HG03039 (cell line): ENCODE results near the gene SEMA3D.
A peak's percentile ranks its signal among the peaks of the same experiment; 100 is the strongest.

Source experiments
- ATAC-seq: cut with Tn5 transposase; IDR thresholded peaks from one replicate; pipeline ENCODE4 v1.9.1; 2021; ENCODE audit warnings: mild to moderate bottlenecking, moderate library complexity; ENCODE audit not compliant: unreplicated experiment

Gene SEMA3D

GRCh38 chr7:85186521-85187241, at the start of gene SEMA3D:
Gene SEMA3D, minus strand, starts transcription at chr7:85187056. Its CDS starts 65,165 bp downstream, at chr7:85121891.
- peak; percentile 91 for ATAC-seq

DNA sequence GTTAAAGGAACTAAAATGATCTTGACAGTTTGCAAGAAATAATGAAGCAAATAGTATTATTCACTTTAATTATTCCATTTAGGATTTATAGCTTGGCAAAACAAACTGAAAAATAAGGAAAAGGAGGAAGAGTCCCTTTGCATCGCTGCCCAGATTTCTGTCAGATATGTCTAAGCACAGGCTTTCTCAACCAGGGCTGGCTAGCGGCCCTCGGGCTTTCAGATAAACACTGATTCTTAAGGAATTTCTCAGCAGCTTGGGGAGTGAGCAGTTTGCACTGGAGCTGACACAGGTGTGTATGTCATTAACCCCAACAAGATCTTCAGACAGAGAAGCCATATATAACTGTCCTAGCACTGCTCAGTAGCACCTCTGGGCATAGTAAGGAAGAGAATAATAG, 47.9 kb upstream of the SEMA3D start:
- ATAC-seq, result no peak

GRCh38 chr7:85232068-85232467, 45.2 kb upstream of the SEMA3D start:
- no peak for ATAC-seq

- no peak for ATAC-seq
Observed at GRCh38 chr7:85230623-85231022, 43.8 kb upstream of the SEMA3D start.

DNA sequence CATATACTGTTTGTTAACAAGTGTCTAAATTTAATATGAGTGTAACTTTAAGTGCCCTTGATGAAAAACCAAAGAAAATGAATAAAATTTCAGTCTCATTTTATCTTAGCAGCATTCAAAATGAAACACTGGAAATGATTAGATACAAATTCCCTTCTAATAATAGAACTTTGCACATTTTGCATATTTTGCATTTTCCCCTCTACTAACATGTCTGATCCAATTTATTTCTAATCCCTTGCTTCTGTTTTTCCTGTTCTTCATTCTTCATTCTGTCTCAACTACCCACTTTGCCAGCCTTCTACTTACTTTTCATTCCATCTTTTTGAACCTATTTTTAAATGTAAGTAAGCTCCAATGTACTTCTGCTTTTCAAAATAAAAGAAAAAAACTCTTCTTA, 42.7 kb upstream of the SEMA3D start:
- ATAC-seq, result no peak

DNA sequence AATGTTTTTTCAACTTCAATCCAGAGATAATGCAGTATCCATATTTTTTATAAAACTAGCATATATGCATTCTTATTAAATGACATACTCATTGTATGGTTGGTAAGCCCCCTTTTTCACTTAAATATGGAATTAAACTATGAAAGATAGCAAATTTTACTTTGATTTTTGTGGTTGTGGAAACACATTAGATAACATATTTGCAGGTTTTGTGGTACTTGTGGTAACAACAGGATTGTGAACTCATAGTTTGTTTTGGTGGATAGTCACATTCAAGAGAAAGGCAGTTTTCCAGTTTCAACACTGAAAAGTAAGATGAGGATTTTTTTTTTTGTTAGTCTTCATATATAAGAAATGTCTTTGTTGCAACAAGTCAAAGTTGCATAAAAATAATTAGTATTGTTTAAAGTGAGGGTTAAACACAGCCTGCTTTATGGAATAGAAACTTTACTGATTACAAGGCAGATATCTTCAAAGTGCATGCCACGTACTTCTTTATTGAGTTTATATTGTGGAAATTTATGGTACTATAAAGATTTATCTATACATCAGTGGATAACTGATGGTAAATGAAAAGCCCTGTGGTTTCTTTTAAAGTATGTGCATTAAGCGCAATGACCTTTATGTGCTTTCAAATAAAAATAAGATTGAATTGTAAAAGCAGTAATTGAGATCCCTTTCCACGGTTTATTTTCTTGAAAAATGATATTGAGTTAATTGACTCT, 39.7 kb upstream of the SEMA3D start:
- ATAC-seq, result no peak

- ATAC-seq, result no peak
Observed at GRCh38 chr7:85224171-85224570, 37.3 kb upstream of the SEMA3D start.

- ATAC-seq, result no peak
Observed at GRCh38 chr7:85222522-85222921, 35.7 kb upstream of the SEMA3D start.

- ATAC-seq, result no peak
Observed at GRCh38 chr7:85221796-85222195, 34.9 kb upstream of the SEMA3D start.

DNA sequence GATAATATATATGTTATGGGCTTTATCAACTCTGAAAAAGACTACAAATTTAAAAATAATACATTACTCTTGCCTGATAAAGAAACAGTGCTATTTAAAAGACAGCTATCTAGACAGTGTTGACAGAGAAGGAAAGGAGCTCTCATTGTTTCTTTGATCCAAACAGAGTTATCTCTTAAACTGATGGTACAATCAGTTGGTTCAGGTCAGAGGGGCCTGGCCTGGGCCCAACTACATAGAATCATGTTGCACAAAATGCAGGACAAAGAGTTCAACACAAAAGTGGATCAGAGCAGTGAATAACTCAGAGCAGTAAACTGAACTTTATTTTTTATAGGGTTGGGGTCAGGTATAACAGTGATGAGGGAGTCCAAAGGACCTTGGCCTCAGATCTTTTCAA, 33.8 kb upstream of the SEMA3D start:
- no peak for ATAC-seq

DNA sequence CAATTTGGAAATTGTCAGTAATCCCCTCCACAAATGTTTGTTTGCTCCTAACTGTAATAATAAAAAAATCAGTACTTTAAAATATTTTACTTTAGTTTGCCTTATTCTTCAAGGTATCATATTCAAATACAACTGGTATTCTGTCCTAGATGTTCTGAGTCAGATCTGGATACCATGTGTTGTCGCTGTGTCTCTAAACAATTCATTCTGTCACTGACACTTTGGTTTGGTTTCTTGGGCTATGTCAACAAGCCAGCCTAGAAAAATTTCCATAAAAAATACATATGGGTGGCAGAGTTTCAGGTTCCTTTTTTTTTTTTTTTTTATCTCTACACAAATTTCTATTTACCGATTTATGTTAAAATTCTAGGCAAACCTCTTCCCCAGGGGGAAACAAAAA, 33.2 kb upstream of the SEMA3D start:
- ATAC-seq, result no peak

DNA sequence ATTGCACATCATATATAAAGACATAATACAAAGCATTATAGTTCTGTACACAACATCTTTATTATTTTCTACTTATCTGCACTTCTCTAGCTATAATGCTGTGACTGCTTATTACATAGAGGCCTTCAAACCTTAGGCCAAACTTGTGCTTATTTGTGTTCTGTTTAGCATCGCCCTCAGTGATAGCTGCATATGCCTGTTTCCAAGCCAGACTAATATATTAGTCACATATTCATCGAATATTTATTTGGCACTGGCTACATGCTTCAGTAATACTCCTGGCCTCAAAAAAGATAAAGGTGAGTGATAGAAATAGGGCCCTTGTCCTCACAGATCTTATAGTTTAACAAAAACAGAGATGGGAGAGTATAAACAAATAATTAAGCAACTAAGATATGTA, 30.2 kb upstream of the SEMA3D start:
- ATAC-seq, result no peak

GRCh38 chr7:85215098-85215497, 28.2 kb upstream of the SEMA3D start:
- peak; percentile 96 for ATAC-seq

DNA sequence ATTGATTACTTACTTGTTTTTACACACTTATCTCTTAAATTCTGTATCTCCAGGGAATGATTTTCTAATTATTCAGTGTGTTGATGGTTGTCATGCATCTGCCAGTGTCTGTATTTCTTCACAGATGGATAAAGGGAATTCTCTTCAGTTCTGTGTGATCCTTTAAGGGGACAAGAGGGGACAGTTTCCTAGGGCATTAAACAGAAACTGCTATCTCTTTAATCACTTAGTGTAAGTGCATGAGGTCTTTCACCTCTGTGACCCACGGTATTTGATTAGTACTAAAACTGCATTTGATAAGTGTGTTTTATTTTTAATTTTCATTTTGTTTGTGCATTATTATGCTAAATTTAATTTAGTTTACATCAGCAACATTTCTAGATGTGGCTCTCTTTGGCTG, 26.6 kb upstream of the SEMA3D start:
- ATAC-seq, result no peak

DNA sequence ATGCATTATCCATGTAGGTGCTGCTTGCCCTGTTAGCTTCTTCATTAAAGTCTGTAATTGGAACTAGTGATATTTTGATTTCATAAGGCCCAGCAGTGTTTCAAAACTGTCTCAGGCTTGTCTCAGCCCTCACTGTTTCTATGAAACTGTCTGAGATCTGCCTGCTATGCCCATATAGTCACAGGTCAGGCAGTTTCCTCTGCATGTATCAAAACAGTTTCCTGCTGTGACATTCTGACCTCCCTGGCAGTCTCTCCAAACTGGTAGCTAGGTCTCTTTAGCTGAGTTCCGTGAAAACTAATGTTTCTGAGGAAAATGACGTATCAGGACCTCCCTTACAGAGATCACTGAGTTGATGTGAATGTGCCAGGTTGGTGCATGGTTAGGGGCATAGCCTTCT, 18.9 kb upstream of the SEMA3D start:
- no peak for ATAC-seq

DNA sequence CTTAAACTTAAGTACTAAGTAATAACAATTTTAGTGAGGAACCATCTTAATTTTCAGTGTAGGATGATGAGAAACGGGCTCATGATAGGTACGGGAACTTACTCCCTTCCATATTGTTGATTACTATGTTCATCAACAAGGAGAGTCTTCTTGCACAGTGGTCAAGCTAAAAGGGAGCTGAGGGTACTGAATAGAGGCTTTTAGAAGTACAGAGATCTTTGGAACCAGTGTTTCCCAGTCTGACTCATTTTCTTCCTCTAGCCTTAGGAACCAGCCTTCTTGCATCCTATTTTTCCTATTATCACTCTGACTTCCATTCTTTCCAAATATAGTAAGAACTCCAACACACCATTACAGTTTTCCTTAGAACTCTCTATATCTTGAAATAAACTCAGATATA, 17.6 kb upstream of the SEMA3D start:
- no peak for ATAC-seq

DNA sequence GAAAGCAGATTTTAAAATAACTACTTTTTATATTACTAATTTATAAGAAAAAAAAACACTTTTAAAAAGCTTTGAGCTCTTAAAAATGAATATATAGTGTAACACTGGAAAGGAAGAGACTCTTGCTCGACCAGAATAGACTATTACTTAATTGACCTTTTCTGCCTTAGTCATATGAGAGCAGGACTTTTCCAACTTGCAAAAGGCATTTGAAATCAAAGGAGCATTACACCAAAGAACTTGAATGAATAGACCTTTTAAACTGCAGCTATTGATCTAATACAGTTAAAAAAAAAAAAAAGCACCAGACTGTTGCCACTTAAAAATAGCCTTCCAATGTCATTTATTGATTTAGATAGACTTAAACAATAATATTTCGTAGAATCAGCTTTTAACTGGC, 17.2 kb upstream of the SEMA3D start:
- no peak for ATAC-seq

- no peak for ATAC-seq
Observed at GRCh38 chr7:85201209-85201608, 14.4 kb upstream of the SEMA3D start.

GRCh38 chr7:85196696-85197095, 9.8 kb upstream of the SEMA3D start:
- ATAC-seq, result no peak

DNA sequence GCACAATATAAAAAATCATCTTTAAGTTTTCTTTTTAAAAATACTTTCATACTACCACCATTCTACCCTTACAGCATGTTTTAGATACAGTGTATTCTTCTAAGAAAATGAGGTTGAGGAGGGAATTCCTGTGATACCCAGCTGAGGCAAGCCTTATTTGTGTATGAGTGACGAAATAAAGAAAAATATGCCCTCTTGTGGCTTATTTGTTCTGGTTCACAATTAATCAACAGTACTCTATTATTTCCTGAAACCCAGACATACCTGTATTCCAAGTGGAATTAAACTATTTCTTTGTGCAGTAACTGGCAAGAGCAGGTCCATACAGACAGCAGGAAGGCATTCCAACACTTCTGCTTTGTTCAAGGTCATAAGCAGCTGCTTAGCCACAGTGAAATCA, 4.5 kb upstream of the SEMA3D start:
- ATAC-seq, result no peak

- ATAC-seq, result peak; percentile 15
Observed at GRCh38 chr7:85186083-85186520, 754 bp downstream of the SEMA3D start.

- no peak for ATAC-seq
Observed at GRCh38 chr7:85185424-85186082, 1.3 kb downstream of the SEMA3D start.
